WI38 (cell line): ENCODE results near the gene ANKRD11.
"Not testable (repeated sequence)": the region's sequence is repeated elsewhere in the genome, so short reads cannot be mapped to it uniquely, and the experiment has no call there.

Experiments
- H3K4me3 ChIP-seq: 2 replicates; pipeline ENCODE4 v1.5.1; 2011; ENCODE audit warnings: low read depth, mild to moderate bottlenecking, control low read depth, low read length
- CTCF ChIP-seq: IDR thresholded peaks from 2 replicates; pipeline ENCODE4 v1.5.1; 2012; ENCODE audit warnings: low read depth, mild to moderate bottlenecking, control low read depth, low read length

ANKRD11 gene

GRCh38 chr16:89365044-89365467 lies 125.3 kb downstream of the ANKRD11 start:
- H3K4me3 ChIP-seq, result no peak overlapping the region
- TF ChIP-seq CTCF, result no peak

- no peak overlapping the region for H3K4me3 ChIP-seq
- no peak for TF ChIP-seq CTCF
These were observed 125.8 kb downstream of the ANKRD11 start for GRCh38 chr16:89364606-89365005.

- H3K4me3 ChIP-seq, result no peak overlapping the region
- TF ChIP-seq CTCF, result no peak
These were observed 126.6 kb downstream of the ANKRD11 start for GRCh38 chr16:89363621-89364393.

- not testable (repeated sequence) for H3K4me3 ChIP-seq
These were observed 127.7 kb downstream of the ANKRD11 start for GRCh38 chr16:89362540-89363223.

GRCh38 chr16:89361751-89362539 lies 128.4 kb downstream of the ANKRD11 start:
- H3K4me3 ChIP-seq, result no peak overlapping the region

GRCh38 chr16:89360760-89361435 lies 129.5 kb downstream of the ANKRD11 start:
- TF ChIP-seq CTCF, result no peak
- H3K4me3 ChIP-seq, result no peak overlapping the region

More at GRCh38 chr16:89361751-89362539, 128.4 kb downstream of the ANKRD11 start:
- TF ChIP-seq CTCF, result no peak

GRCh38 chr16:89359264-89360147 lies 130.9 kb downstream of the ANKRD11 start:
- no peak for TF ChIP-seq CTCF
- no peak overlapping the region for H3K4me3 ChIP-seq
